Stimulated activated CD4-positive, alpha-beta T cell treated with anti-CD3 and anti-CD28 coated beads, Interleukin-1b, Interleukin-23, amount 100 ng/mL, for 1 hour (primary cell): Measurements from ENCODE around the gene USP5.

ENCODE experiments used
- DNase-seq, 2 donors: peaks; one replicate each; pipeline ENCODE4 v3.0.0-alpha.2; 2020; ENCODE audit warnings: low read depth in 2 of 2

The USP5 gene

GRCh38 chr12:6826125-6826733, 25.7 kb upstream of the USP5 start:
- no peak for DNase-seq

- no peak for DNase-seq
Observed at GRCh38 chr12:6826734-6827436, 25.1 kb upstream of the USP5 start.

- no peak for DNase-seq
Observed at GRCh38 chr12:6827437-6827911, 24.5 kb upstream of the USP5 start.

GRCh38 chr12:6827982-6828780, 23.8 kb upstream of the USP5 start, which contains the start of gene P3H3:
Gene P3H3 (plus strand): TSS chr12:6828407. CDS start chr12:6828441, 34 bp downstream.
- DNase-seq, result no peak

- no peak for DNase-seq
Observed at GRCh38 chr12:6828781-6829535, 23.0 kb upstream of the USP5 start.

- DNase-seq, result no peak
Observed at GRCh38 chr12:6829536-6830220, 22.3 kb upstream of the USP5 start.

GRCh38 chr12:6830286-6830890, 21.6 kb upstream of the USP5 start:
- DNase-seq, result no peak

GRCh38 chr12:6830999-6831398, 21.0 kb upstream of the USP5 start:
- DNase-seq, result no peak

- DNase-seq, result no peak
Observed at GRCh38 chr12:6831450-6831995, 20.4 kb upstream of the USP5 start.

GRCh38 chr12:6832125-6832524, 19.8 kb upstream of the USP5 start:
- DNase-seq, result no peak

- DNase-seq, result no peak
Observed at GRCh38 chr12:6833189-6833890, 18.6 kb upstream of the USP5 start.

GRCh38 chr12:6834254-6834653, 17.7 kb upstream of the USP5 start:
- DNase-seq, result no peak

- DNase-seq, result no peak
Observed at GRCh38 chr12:6834873-6835272, 17.1 kb upstream of the USP5 start.

- DNase-seq, result no peak
Observed at GRCh38 chr12:6836851-6837250, 15.1 kb upstream of the USP5 start.

GRCh38 chr12:6837370-6838060, 14.4 kb upstream of the USP5 start:
- DNase-seq, result no peak

GRCh38 chr12:6838854-6839253, 13.1 kb upstream of the USP5 start:
- DNase-seq, result no peak

- no peak for DNase-seq
Observed at GRCh38 chr12:6839482-6840201, 12.3 kb upstream of the USP5 start.

GRCh38 chr12:6840330-6840729, 11.6 kb upstream of the USP5 start:
- no peak for DNase-seq
